ENCODE measurements around the gene HSPBP1.
A peak's percentile ranks its signal among the peaks of the same experiment; 100 is the strongest.

HSPBP1 gene

GRCh38 chr19:55220525-55220924 is 59.4 kb downstream of the HSPBP1 start:
- H3K4me3 Mint-ChIP-seq, result no peak overlapping the region
- H3K4me1 Mint-ChIP-seq (ENCODE audit: low read depth), result peaks cover 16% of the 10 kb centered on the region
- no peak overlapping the region for H3K27ac Mint-ChIP-seq
- no peak for DNase-seq
- peaks cover 5% of the 10 kb centered on the region for H3K9me3 Mint-ChIP-seq
- H3K27me3 Mint-ChIP-seq, result peaks cover 12% of the 10 kb centered on the region
- peaks cover 42% of the 10 kb centered on the region for H3K36me3 Mint-ChIP-seq (ENCODE audit: low read depth)

DNA sequence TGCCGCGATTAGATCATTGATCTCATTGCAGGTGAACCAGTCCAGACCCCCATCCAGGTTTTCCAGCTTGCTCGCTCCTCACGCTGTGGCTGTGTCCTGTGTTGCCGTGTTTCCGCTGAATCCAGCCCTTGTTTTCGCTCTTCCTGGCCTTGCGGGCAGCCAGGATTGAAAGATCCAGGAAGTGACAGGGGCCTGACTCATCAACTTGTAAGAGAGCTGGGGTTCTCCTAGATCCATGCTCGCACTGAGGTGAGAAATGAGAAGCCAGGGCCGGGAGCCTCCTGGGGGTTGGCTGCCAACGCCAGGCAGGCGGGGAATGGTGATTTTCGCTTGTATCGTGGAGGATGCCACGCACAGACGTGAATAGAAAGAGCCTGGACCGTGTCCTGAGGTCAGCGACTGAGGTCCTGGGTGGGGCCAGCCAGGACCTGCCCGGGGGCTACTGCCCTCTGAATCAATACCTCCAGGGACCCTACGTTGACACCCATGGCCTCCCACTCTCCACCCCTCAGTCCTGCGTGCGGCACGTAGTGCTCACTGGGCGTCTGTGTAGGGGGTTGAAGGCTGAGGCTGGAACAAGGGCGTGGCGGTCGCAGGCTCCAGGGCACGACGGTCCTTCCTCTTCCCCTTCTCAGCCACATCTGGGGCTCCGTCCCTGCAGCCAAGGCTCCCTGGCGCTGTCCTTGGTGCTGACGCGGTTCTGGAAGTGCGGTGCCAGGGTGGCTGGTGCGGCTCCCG is 63.3 kb downstream of the HSPBP1 start:
- DNase-seq, result peak; percentile 63
- Mint-ChIP-seq H3K4me1 (ENCODE audit: low read depth) (peaks cover 16% of the 10 kb centered on the region), H3K27me3 (peaks cover 38% of the 10 kb centered on the region), H3K36me3 (ENCODE audit: low read depth) (peaks cover 14% of the 10 kb centered on the region), H3K9me3 (peaks cover 11% of the 10 kb centered on the region), H3K4me3 (peak overlapping the region; percentile 51), H3K27ac (peak overlapping the region; percentile 79)

GRCh38 chr19:55213547-55213946 is 66.4 kb downstream of the HSPBP1 start:
- Mint-ChIP-seq H3K36me3 (ENCODE audit: low read depth) (no peaks in the 10 kb centered on the region), H3K27me3 (peaks cover 49% of the 10 kb centered on the region), H3K4me3 (no peak overlapping the region), H3K27ac (no peak overlapping the region), H3K9me3 (peaks cover 10% of the 10 kb centered on the region), H3K4me1 (ENCODE audit: low read depth) (peaks cover 14% of the 10 kb centered on the region)
- no peak for DNase-seq

DNA sequence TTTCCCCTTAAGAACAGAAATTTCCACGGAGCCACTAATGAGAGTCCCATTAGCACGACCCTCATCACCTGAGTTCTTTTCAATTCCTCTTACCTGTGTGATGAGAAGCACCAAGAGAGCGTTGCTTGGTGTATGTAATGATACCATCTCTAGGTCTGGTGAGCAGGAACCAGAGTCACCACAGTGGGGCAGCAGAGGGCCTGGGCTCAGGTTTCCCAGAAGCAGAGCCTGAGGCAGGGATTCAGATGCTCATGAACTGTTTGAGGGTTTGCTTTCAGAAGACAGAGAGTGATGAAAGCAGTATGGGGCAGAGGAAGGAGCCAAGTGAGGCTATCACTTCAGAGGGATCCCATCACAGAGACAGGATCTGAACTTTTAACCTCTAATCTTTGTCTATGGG is 67.5 kb downstream of the HSPBP1 start:
- Mint-ChIP-seq H3K36me3 (ENCODE audit: low read depth) (no peaks in the 10 kb centered on the region), H3K27me3 (peaks cover 49% of the 10 kb centered on the region), H3K9me3 (peaks cover 10% of the 10 kb centered on the region), H3K4me3 (no peak overlapping the region), H3K4me1 (ENCODE audit: low read depth) (peaks cover 12% of the 10 kb centered on the region), H3K27ac (no peak overlapping the region)
- peak; percentile 60 for DNase-seq
